T-helper 9 cell (primary cell): ENCODE results near the gene PCDH8.
"Not testable (repeated sequence)": the region's sequence is repeated elsewhere in the genome, so short reads cannot be mapped to it uniquely, and the experiment has no call there.

Source experiments
- DNase-seq: peaks from one replicate; pipeline ENCODE4 v3.0.0-alpha.2; 2020

PCDH8 gene

GRCh38 chr13:52850396-52851136 lies 2.1 kb upstream of the PCDH8 start:
- no peak for DNase-seq

- no peak for DNase-seq
Measured at GRCh38 chr13:52850072-52850395, 1.6 kb upstream of the PCDH8 start.

GRCh38 chr13:52849291-52850071 lies 1.0 kb upstream of the PCDH8 start:
- no peak for DNase-seq

GRCh38 chr13:52847682-52848432 lies 583 bp downstream of the PCDH8 start:
- no peak for DNase-seq

- no peak for DNase-seq
Measured at GRCh38 chr13:52847322-52847681, 1.1 kb downstream of the PCDH8 start.

- DNase-seq, result no peak
Measured at GRCh38 chr13:52846567-52847321, 1.7 kb downstream of the PCDH8 start.

GRCh38 chr13:52845766-52846566 lies 2.5 kb downstream of the PCDH8 start:
- no peak for DNase-seq

- no peak for DNase-seq
Measured at GRCh38 chr13:52845334-52845761, 3.1 kb downstream of the PCDH8 start.

GRCh38 chr13:52844836-52845235 lies 3.6 kb downstream of the PCDH8 start:
- no peak for DNase-seq

GRCh38 chr13:52842441-52842840 lies 6.0 kb downstream of the PCDH8 start:
- DNase-seq, result no peak

GRCh38 chr13:52840066-52840465 lies 8.4 kb downstream of the PCDH8 start:
- DNase-seq, result no peak

- DNase-seq, result no peak
Measured at GRCh38 chr13:52838433-52839107, 9.9 kb downstream of the PCDH8 start.

- DNase-seq, result no peak
Measured at GRCh38 chr13:52837850-52838249, 10.6 kb downstream of the PCDH8 start.

GRCh38 chr13:52835071-52835839 lies 13.2 kb downstream of the PCDH8 start:
- no peak for DNase-seq

- no peak for DNase-seq
Measured at GRCh38 chr13:52833296-52833875, 15.1 kb downstream of the PCDH8 start.

- DNase-seq, result no peak
Measured at GRCh38 chr13:52832313-52832712, 16.1 kb downstream of the PCDH8 start.

GRCh38 chr13:52830946-52831345 lies 17.5 kb downstream of the PCDH8 start:
- no peak for DNase-seq

GRCh38 chr13:52827839-52828238 lies 20.6 kb downstream of the PCDH8 start:
- DNase-seq, result no peak

- not testable (repeated sequence) for DNase-seq
Measured at GRCh38 chr13:52817886-52818285, 30.6 kb downstream of the PCDH8 start.

- no peak for DNase-seq
Measured at GRCh38 chr13:52815330-52815729, 33.1 kb downstream of the PCDH8 start.
